Activated CD4-positive, alpha-beta T cell treated with anti-CD3 and anti-CD28 coated beads for 24 hours (primary cell): ENCODE data around the gene AFTPH.
"Not testable (repeated sequence)": the region's sequence is repeated elsewhere in the genome, so short reads cannot be mapped to it uniquely, and the experiment has no call there.

Experiments
- DNase-seq, 2 donors: peaks; one replicate each; pipeline ENCODE4 v3.0.0-alpha.2; 2020; ENCODE audit warnings: low read depth in 2 of 2

The AFTPH gene

GRCh38 chr2:64500549-64500948, 23.6 kb upstream of the AFTPH start:
- DNase-seq = no peak

- no peak for DNase-seq
Measured at GRCh38 chr2:64501946-64502345, 22.2 kb upstream of the AFTPH start.

- no peak for DNase-seq
Measured at GRCh38 chr2:64502860-64503259, 21.3 kb upstream of the AFTPH start.

GRCh38 chr2:64504774-64505720, 19.1 kb upstream of the AFTPH start:
- DNase-seq = no peak

GRCh38 chr2:64506686-64507085, 17.4 kb upstream of the AFTPH start:
- no peak for DNase-seq

- no peak for DNase-seq
Measured at GRCh38 chr2:64514008-64514407, 10.1 kb upstream of the AFTPH start.

GRCh38 chr2:64515086-64515485, 9.0 kb upstream of the AFTPH start:
- DNase-seq = no peak

GRCh38 chr2:64516651-64517510, 7.2 kb upstream of the AFTPH start:
- DNase-seq = no peak

GRCh38 chr2:64517511-64517884, 6.6 kb upstream of the AFTPH start:
- DNase-seq = no peak

- peak; percentile 55 to 64 for DNase-seq
Measured at GRCh38 chr2:64522843-64523428, 1.2 kb upstream of the AFTPH start.

GRCh38 chr2:64524604-64525316, 632 bp downstream of the AFTPH start:
- DNase-seq = peak; percentile 2 to 21

- DNase-seq = peak; percentile 17 to 23
Measured at GRCh38 chr2:64525317-64525613, 1.1 kb downstream of the AFTPH start.

GRCh38 chr2:64526034-64526433, 1.9 kb downstream of the AFTPH start:
- no peak for DNase-seq

- not testable (repeated sequence) for DNase-seq
Measured at GRCh38 chr2:64530946-64531345, 6.8 kb downstream of the AFTPH start.

GRCh38 chr2:64532030-64532429, 7.9 kb downstream of the AFTPH start:
- no peak for DNase-seq

GRCh38 chr2:64533882-64534281, 9.8 kb downstream of the AFTPH start:
- no peak for DNase-seq

- DNase-seq = no peak
Measured at GRCh38 chr2:64534363-64534762, 10.2 kb downstream of the AFTPH start.

GRCh38 chr2:64535024-64535423, 10.9 kb downstream of the AFTPH start:
- no peak for DNase-seq

- no peak for DNase-seq
Measured at GRCh38 chr2:64537991-64538390, 13.9 kb downstream of the AFTPH start.

GRCh38 chr2:64538764-64539433, 14.8 kb downstream of the AFTPH start:
- no peak for DNase-seq

- DNase-seq = no peak
Measured at GRCh38 chr2:64540615-64541014, 16.5 kb downstream of the AFTPH start.
